Cardiac fibroblast (primary cell): ENCODE measurements around the gene CFAP141.

Source experiments
- DNase-seq, 2 donors: peaks; one replicate each; pipeline versions ENCODE4 v3.0.0 to v3.0.0-alpha.2; 2010; ENCODE audit warnings: low read depth in 2 of 2
- H3K4me3 ChIP-seq, 2 donors: replicated peaks in 1 of 2; 1 replicate in 1 of 2; 2 replicates in 1 of 2; pipeline ENCODE4 v1.5.1; 2011; ENCODE audit warnings: low read depth in 2 of 2, low read length in 2 of 2, mild to moderate bottlenecking in 2 of 2, moderate library complexity in 1 of 2
- CTCF ChIP-seq: IDR thresholded peaks from one replicate; pipeline ENCODE4 v1.5.1; 2011; ENCODE audit warnings: low read depth, mild to moderate bottlenecking, low read length, inconsistent platforms

Gene CFAP141

GRCh38 chr1:154182344-154183045 is 23.6 kb downstream of the CFAP141 start:
- H3K4me3 ChIP-seq: peak overlapping the region; percentile 99
- TF ChIP-seq CTCF: no peak
- DNase-seq: peak; percentile 79 to 92

- peak overlapping the region; percentile 99 for H3K4me3 ChIP-seq
- TF ChIP-seq CTCF: no peak
- no peak for DNase-seq
These were observed 24.2 kb downstream of the CFAP141 start for GRCh38 chr1:154181944-154182343.

- peak overlapping the region in 1 of 2 donors; percentile 22 for H3K4me3 ChIP-seq
These were observed 26.0 kb downstream of the CFAP141 start for GRCh38 chr1:154179946-154180687.

GRCh38 chr1:154178911-154179811 is 27.0 kb downstream of the CFAP141 start:
- peak; percentile 29 to 44 for DNase-seq
- H3K4me3 ChIP-seq: peak overlapping the region in 1 of 2 donors; percentile 11
- TF ChIP-seq CTCF: no peak

More at GRCh38 chr1:154179946-154180687, 26.0 kb downstream of the CFAP141 start:
- TF ChIP-seq CTCF: no peak
- DNase-seq: no peak

- peak in 1 of 2 donors; percentile 46 for DNase-seq
- TF ChIP-seq CTCF: no peak
- H3K4me3 ChIP-seq: no peak overlapping the region
These were observed 28.1 kb downstream of the CFAP141 start for GRCh38 chr1:154178013-154178412.

- DNase-seq: peak; percentile 83 to 88
- no peak overlapping the region for H3K4me3 ChIP-seq
- TF ChIP-seq CTCF: no peak
These were observed 29.8 kb downstream of the CFAP141 start for GRCh38 chr1:154176337-154176736.
